Upper lobe of left lung (tissue), 6 donors: ENCODE results near the gene SUPT6H. TPM values are rescaled to one million over a fixed set of nuclear protein-coding genes. Genes with fewer than 3 reads are reported as not detected.

Source experiments
- ATAC-seq, 2 donors: fragments of 200-7000 bp; cut with Tn5 transposase; one replicate each; pipeline ENCODE4 v1.9.1; 2022; ENCODE audit warnings: mild to moderate bottlenecking in 2 of 2, moderate library complexity in 2 of 2; ENCODE audit not compliant: low FRiP score in 2 of 2
- DNase-seq, 2 donors: peaks; one replicate each; pipeline ENCODE4 v3.0.0-alpha.2; 2019 to 2020
- H3K27ac ChIP-seq, 4 donors: fragments of 200-600 bp; sonication (generic); one replicate each; pipeline ENCODE4 v1.5.1; 2016 to 2019
- H3K27me3 ChIP-seq, 4 donors: fragments of 200-600 bp; sonication (generic); one replicate each; pipeline ENCODE4 v1.5.1; 2017 to 2019
- H3K36me3 ChIP-seq, 4 donors: fragments of 200-600 bp; sonication (generic); one replicate each; pipeline ENCODE4 v1.5.1; 2016 to 2019
- H3K4me1 ChIP-seq, 4 donors: fragments of 200-600 bp; sonication (generic); one replicate each; pipeline ENCODE4 v1.5.1; 2018 to 2019
- H3K4me3 ChIP-seq, 4 donors: fragments of 200-600 bp; sonication (generic); one replicate each; pipeline ENCODE4 v1.5.1; 2017 to 2019; ENCODE audit warnings: mild to moderate bottlenecking in 2 of 4, moderate library complexity in 1 of 4
- H3K9me3 ChIP-seq, 4 donors: fragments of 200-600 bp; sonication (generic); one replicate each; pipeline ENCODE4 v1.5.1; 2018 to 2019
- EP300 ChIP-seq, 4 donors: sonication (generic); formaldehyde crosslinking; IDR thresholded peaks; one replicate each; pipeline ENCODE4 v1.5.1; 2017; ENCODE audit warnings: antibody characterized with exemption in 4 of 4, control low read depth in 2 of 4
- POLR2A ChIP-seq, 4 donors: fragments of 450-650 bp; IDR thresholded peaks; one replicate each; pipeline ENCODE4 v1.5.1; 2016 to 2017; ENCODE audit warnings: antibody characterized with exemption in 4 of 4, mild to moderate bottlenecking in 2 of 4
- POLR2AphosphoS5 ChIP-seq, 2 donors: sonication (generic); formaldehyde crosslinking; IDR thresholded peaks; one replicate each; pipeline ENCODE4 v1.5.1; 2017; ENCODE audit warnings: antibody characterized with exemption in 2 of 2
- WGBS, 2 donors: methylation state at CpG; one replicate each; pipeline ENCODE4 v1.1.5; 2017 to 2018; 5-methylcytosine and 5-hydroxymethylcytosine counted together
- total RNA-seq, 6 donors: library from RNA; depleted of rRNA in 4 of 6; stranded (reverse); fragments of >200 nt in 4 of 6; gene quantifications; one replicate each; pipeline versions ENCODE4 v1.1.0 to v1.2.1, GENCODE V29; 2016 to 2021
- TF ChIP-seq, protein P1 (sequence below), 6 experiments: fragments of 450-650 bp in 4 of 6; fragments of 200-600 bp in 2 of 6; sonication (generic) in 2 of 6; IDR thresholded peaks; one replicate each; pipeline ENCODE4 v1.5.1; 2016 to 2019; ENCODE audit warnings: antibody characterized with exemption in 6 of 6
- donor health status: DM: no; HTN: no; CAD: no; lungs with moderate emphysema.
- donor health status: DM: no; HTN: yes; CAD: no; lungs with severe emphysema.

The SUPT6H gene
- total RNA-seq, 6 donors from 2014 or later: 57.3 to 128 (median 71.5) TPM

DNA sequence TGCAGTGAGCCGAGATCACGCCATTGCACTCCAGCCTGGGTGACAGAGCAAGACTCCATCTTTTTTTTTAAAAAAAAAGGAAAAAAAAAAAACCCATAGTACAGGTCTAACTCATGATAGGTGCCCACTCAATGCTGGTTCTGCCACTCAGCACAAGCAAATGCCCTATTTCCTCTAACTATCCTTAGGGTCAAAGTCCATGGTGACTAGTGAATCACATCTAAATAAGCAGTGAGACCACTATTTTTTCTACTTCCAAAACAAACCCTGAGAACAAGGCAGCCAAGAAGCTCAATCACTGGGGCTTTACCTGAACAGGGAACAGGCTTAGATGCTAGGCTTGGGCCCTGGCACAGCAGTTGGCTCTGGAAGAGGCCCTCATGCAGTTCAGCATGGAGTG, 20.4 kb upstream of the SUPT6H start:
- peaks cover 34 to 69% (median 63%) of the 10 kb centered on the region in 4 donors for H3K36me3 ChIP-seq
- H3K4me1 ChIP-seq: peaks cover 24 to 36% (median 25%) of the 10 kb centered on the region in 4 donors
- no peak overlapping the region for H3K27ac ChIP-seq
- no peak for ATAC-seq
- DNase-seq: no peak
- no peaks in the 10 kb centered on the region for H3K27me3 ChIP-seq
- no peak overlapping the region for H3K4me3 ChIP-seq
- TF ChIP-seq EP300 (IDR thresholded peaks at IDR 0.05): no peak
- TF ChIP-seq, protein P1, sequence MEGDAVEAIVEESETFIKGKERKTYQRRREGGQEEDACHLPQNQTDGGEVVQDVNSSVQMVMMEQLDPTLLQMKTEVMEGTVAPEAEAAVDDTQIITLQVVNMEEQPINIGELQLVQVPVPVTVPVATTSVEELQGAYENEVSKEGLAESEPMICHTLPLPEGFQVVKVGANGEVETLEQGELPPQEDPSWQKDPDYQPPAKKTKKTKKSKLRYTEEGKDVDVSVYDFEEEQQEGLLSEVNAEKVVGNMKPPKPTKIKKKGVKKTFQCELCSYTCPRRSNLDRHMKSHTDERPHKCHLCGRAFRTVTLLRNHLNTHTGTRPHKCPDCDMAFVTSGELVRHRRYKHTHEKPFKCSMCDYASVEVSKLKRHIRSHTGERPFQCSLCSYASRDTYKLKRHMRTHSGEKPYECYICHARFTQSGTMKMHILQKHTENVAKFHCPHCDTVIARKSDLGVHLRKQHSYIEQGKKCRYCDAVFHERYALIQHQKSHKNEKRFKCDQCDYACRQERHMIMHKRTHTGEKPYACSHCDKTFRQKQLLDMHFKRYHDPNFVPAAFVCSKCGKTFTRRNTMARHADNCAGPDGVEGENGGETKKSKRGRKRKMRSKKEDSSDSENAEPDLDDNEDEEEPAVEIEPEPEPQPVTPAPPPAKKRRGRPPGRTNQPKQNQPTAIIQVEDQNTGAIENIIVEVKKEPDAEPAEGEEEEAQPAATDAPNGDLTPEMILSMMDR (IDR thresholded peaks at IDR 0.05): no peak
- no peak for TF ChIP-seq POLR2A (IDR thresholded peaks at IDR 0.05)
- TF ChIP-seq POLR2AphosphoS5 (IDR thresholded peaks at IDR 0.05): no peak
- WGBS, 2 donors: 89 to 92% methylated on average over 2 of the region's 2 CpGs
- no peaks in the 10 kb centered on the region for H3K9me3 ChIP-seq

DNA sequence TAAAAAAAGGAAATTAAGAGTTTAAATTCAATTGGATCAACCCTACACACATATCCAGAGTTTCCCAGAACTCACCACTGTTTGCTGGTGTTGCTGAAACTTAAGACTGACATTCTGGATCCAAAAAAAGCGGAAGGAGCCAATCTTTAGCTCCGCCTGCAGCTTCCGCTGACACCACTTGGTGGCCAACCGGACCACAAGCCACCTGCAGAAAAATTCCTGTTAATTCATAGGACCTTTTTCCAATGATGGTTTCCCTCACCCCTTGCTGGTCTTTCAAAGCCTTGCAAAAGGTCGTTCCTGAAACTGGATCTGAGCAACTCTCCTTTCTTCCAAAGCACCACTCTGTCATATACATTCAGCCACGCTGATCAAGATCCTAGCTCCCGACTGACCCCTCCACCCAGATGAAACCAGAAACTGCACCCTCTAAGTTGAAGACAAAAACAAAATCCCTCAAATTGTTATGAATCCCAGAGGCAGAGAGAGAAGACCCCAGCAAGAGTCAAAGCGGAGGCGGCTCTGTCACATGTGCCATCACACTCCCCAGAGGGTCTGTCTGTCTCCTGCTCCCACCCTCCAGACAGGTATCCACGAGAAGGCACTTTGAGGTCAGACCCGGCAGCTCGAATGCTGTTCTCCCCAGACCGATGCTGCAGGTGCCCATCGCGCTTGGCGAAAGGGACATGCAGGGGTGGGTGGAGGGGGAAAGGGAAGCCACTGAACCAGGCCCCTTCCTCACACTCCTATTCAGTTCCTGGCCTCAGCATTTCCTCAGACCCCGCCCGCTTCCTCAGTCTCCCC, 17.8 kb upstream of the SUPT6H start:
- H3K36me3 ChIP-seq: peaks cover 20 to 57% (median 48%) of the 10 kb centered on the region in 4 donors

DNA sequence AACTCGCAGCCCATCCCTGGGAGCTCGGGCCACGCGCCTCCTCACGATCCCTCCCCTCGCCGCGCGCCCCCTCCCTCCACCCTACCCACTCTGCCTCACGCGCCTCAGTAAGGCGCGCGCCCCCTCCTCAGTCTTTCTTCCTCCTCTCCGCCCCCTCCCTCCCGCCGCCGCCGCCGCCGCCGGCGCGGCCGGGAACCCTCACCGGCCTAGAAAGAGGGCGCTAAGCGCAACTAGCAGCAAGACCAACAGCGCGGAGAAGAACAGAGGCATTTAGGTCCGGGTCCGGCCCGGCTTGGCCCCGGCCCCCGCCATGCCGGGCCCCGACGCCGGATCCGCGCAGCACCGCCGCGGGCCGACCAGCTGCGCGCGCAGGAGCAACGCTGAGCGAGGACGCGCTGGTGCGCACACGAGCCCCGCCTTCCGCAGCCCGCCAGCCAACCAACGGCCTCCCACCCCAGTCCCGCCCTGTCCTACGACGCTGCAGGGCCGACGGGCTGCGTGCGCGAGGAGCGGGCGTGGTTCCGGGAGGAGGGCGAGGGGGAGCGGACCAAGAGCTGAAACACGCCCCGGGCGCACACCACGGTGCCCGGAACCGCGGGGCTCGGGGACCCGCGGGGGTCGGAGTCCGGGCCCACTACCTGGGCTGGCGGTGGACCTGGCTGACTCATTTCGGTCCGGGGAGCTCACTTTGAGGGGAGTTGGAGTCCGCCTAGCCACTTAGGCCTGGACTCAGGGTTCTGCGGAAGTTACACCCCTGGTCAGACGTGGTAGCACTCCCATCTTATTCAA, 17.0 kb upstream of the SUPT6H start, which contains the start of gene BLTP2:
Gene BLTP2 (minus strand): TSS at position 372 of the 789 bp plus-strand sequence. CDS start 102 bp downstream, at position 270.
- ATAC-seq (peak; percentile 99), DNase-seq (peak; percentile 97 to 99)
- no peaks in the 10 kb centered on the region for H3K27me3 ChIP-seq
- peaks cover 15 to 56% (median 43%) of the 10 kb centered on the region in 4 donors for H3K36me3 ChIP-seq
- WGBS, 2 donors: 1 to 2% methylated on average over 28 to 40 of the region's 89 CpGs
- TF ChIP-seq, protein P1 (IDR thresholded peaks at IDR 0.05): peak in 4 of 6 experiments; percentile 31 to 54 (median 48)
- TF ChIP-seq EP300 (IDR thresholded peaks at IDR 0.05) (peak in 1 of 4 donors; percentile 4), POLR2A (IDR thresholded peaks at IDR 0.05) (peak; percentile 32 to 95 (median 80)), POLR2AphosphoS5 (IDR thresholded peaks at IDR 0.05) (peak; percentile 89 to 97)
- peak within 1 kb of the TSS; percentile 91 to 98 (median 96) for H3K27ac ChIP-seq
- H3K4me1 ChIP-seq: peaks cover 32 to 44% (median 33%) of the 10 kb centered on the region in 4 donors
- H3K4me3 ChIP-seq: peak within 1 kb of the TSS; percentile 82 to 99 (median 98)
- H3K9me3 ChIP-seq: no peaks in the 10 kb centered on the region

More for the DNA sequence above, 17.8 kb upstream of the SUPT6H start:
- DNase-seq: peak in 1 of 2 donors; percentile 77
- peaks cover 32 to 44% (median 33%) of the 10 kb centered on the region in 4 donors for H3K4me1 ChIP-seq
- no peak for TF ChIP-seq EP300 (IDR thresholded peaks at IDR 0.05)
- TF ChIP-seq, protein P1 (IDR thresholded peaks at IDR 0.05): peak in 5 of 6 experiments; percentile 39 to 67 (median 46)
- no peaks in the 10 kb centered on the region for H3K9me3 ChIP-seq
- peak overlapping the region; percentile 82 to 99 (median 98) for H3K4me3 ChIP-seq
- H3K27me3 ChIP-seq: no peaks in the 10 kb centered on the region
- ATAC-seq: peak; percentile 38 to 52
- peak overlapping the region; percentile 91 to 98 (median 96) for H3K27ac ChIP-seq
- WGBS, 2 donors: 0% methylated on average over 17 to 18 of the region's 18 CpGs

DNA sequence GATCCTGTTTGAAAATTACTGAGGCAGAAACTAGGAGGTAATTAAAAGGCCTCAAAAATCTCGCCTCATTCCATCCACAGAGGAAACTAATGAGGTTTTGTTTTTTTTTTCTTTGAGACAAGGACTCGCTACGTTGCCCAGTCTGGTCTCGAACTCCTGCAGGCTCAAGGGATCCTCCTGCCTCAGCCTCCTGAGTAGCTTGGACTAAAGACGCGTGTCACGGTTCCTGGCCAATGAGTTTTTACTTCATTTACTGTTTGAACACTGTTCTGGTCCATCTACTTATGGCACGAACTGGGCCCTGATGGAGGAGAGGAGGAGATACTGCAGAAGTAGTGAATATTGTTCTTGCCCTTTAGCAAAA, 16.4 kb upstream of the SUPT6H start:
- H3K4me1 ChIP-seq: peaks cover 32 to 44% (median 33%) of the 10 kb centered on the region in 4 donors
- WGBS, 2 donors: 18 to 24% methylated on average over 8 of the region's 8 CpGs

More for the DNA sequence above, 16.4 kb upstream of the SUPT6H start:
- no peaks in the 10 kb centered on the region for H3K27me3 ChIP-seq
- ATAC-seq (no peak), DNase-seq (no peak)
- H3K9me3 ChIP-seq: no peaks in the 10 kb centered on the region
- TF ChIP-seq POLR2AphosphoS5 (IDR thresholded peaks at IDR 0.05): no peak
- TF ChIP-seq, protein P1 (IDR thresholded peaks at IDR 0.05): no peak
- H3K4me3 ChIP-seq: peak overlapping the region; percentile 62 to 99 (median 98)
- peak overlapping the region; percentile 91 to 98 (median 96) for H3K27ac ChIP-seq
- H3K36me3 ChIP-seq: peaks cover 9 to 55% (median 40%) of the 10 kb centered on the region in 4 donors
